Measurements from ENCODE around the gene ELP6.

- TF ChIP-seq, protein P1, sequence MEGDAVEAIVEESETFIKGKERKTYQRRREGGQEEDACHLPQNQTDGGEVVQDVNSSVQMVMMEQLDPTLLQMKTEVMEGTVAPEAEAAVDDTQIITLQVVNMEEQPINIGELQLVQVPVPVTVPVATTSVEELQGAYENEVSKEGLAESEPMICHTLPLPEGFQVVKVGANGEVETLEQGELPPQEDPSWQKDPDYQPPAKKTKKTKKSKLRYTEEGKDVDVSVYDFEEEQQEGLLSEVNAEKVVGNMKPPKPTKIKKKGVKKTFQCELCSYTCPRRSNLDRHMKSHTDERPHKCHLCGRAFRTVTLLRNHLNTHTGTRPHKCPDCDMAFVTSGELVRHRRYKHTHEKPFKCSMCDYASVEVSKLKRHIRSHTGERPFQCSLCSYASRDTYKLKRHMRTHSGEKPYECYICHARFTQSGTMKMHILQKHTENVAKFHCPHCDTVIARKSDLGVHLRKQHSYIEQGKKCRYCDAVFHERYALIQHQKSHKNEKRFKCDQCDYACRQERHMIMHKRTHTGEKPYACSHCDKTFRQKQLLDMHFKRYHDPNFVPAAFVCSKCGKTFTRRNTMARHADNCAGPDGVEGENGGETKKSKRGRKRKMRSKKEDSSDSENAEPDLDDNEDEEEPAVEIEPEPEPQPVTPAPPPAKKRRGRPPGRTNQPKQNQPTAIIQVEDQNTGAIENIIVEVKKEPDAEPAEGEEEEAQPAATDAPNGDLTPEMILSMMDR (IDR thresholded peaks at IDR 0.05), result no peak
- TF ChIP-seq POLR2A (IDR thresholded peaks at IDR 0.05), result no peak
Observed at GRCh38 chr3:47556351-47556750, 42.8 kb upstream of the ELP6 start.
